ENCODE measurements around the gene ZNF655.

The ZNF655 gene

DNA sequence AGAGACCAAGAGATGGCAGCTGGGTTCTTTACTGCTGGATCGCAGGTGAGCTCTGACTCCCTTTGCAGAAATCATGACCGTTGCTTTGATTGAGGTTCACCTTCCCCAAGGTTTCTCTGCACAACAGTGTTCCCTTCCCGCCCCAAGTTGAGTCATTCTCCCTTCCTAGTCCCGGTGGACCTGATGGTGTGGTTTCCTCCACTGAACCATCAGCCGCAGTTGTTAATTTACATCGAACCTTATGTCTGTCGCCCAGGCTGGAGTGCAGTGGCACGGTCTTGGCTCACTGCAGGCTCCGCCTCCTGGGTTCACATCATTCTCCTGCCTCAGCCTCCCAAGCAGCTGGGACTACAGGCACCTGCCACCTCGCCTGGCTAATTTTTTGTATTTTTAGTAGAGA lies 64.2 kb downstream of the ZNF655 start:
- H3K9me3 ChIP-seq (ENCODE audit: control insufficient read depth, insufficient read depth, low read length) = no peaks in the 10 kb centered on the region
- H3F3A ChIP-seq (ENCODE audit: control insufficient read depth, insufficient read depth) = peaks cover 3% of the 10 kb centered on the region; the same call in 1 of the 2 replicates
- H3K4me3 ChIP-seq (ENCODE audit: low read length) = no peak overlapping the region
- H3K9me2 ChIP-seq (replicated peaks; ENCODE audit: control insufficient read depth, low read length) = no peaks in the 10 kb centered on the region
- H3K36me3 ChIP-seq (ENCODE audit: control insufficient read depth, low read length) = peaks cover 96% of the 10 kb centered on the region
- H4K20me1 ChIP-seq (ENCODE audit: control insufficient read depth, insufficient read depth, low read depth, low read length) = 0 out of 2 replicates have a peak, but pooled peaks cover 7% of the 10 kb centered on the region
- peaks cover 19% of the 10 kb centered on the region for H3K79me2 ChIP-seq (ENCODE audit: control insufficient read depth, low read length)
- no peak overlapping the region for H3K27ac ChIP-seq (ENCODE audit: low read depth, low read length)
- peaks cover 8% of the 10 kb centered on the region for H3K4me1 ChIP-seq (ENCODE audit: control insufficient read depth, low read length)
- TF ChIP-seq EZH2phosphoT487 (IDR thresholded peaks at IDR 0.05; ENCODE audit: borderline replicate concordance, low read length) = no peak
- TF ChIP-seq, protein P1, sequence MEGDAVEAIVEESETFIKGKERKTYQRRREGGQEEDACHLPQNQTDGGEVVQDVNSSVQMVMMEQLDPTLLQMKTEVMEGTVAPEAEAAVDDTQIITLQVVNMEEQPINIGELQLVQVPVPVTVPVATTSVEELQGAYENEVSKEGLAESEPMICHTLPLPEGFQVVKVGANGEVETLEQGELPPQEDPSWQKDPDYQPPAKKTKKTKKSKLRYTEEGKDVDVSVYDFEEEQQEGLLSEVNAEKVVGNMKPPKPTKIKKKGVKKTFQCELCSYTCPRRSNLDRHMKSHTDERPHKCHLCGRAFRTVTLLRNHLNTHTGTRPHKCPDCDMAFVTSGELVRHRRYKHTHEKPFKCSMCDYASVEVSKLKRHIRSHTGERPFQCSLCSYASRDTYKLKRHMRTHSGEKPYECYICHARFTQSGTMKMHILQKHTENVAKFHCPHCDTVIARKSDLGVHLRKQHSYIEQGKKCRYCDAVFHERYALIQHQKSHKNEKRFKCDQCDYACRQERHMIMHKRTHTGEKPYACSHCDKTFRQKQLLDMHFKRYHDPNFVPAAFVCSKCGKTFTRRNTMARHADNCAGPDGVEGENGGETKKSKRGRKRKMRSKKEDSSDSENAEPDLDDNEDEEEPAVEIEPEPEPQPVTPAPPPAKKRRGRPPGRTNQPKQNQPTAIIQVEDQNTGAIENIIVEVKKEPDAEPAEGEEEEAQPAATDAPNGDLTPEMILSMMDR (IDR thresholded peaks at IDR 0.05; ENCODE audit: low read depth, low read length, poor library complexity, severe bottlenecking) = no peak
- H3K4me2 ChIP-seq (ENCODE audit: low read length) = no peak overlapping the region
- H3K27me3 ChIP-seq (ENCODE audit: control insufficient read depth, low read length) = no peaks in the 10 kb centered on the region

GRCh38 chr7:99623091-99623693 lies 64.8 kb downstream of the ZNF655 start:
- TF ChIP-seq EZH2phosphoT487 (IDR thresholded peaks at IDR 0.05; ENCODE audit: borderline replicate concordance, low read length) = no peak
- TF ChIP-seq, protein P1 (IDR thresholded peaks at IDR 0.05; ENCODE audit: low read depth, low read length, poor library complexity, severe bottlenecking) = no peak
- Histone ChIP-seq H3F3A (ENCODE audit: control insufficient read depth, insufficient read depth) (peaks cover under 1% of the 10 kb centered on the region; the same call in 1 of the 2 replicates), H3K27me3 (ENCODE audit: control insufficient read depth, low read length) (no peaks in the 10 kb centered on the region), H3K4me2 (ENCODE audit: low read length) (no peak overlapping the region), H3K4me3 (ENCODE audit: low read length) (no peak overlapping the region), H3K9me2 (replicated peaks; ENCODE audit: control insufficient read depth, low read length) (no peaks in the 10 kb centered on the region), H3K4me1 (ENCODE audit: control insufficient read depth, low read length) (peaks cover 2% of the 10 kb centered on the region), H3K36me3 (ENCODE audit: control insufficient read depth, low read length) (peaks cover 97% of the 10 kb centered on the region), H3K27ac (ENCODE audit: low read depth, low read length) (no peak overlapping the region), H3K79me2 (ENCODE audit: control insufficient read depth, low read length) (peaks cover 13% of the 10 kb centered on the region), H4K20me1 (ENCODE audit: control insufficient read depth, insufficient read depth, low read depth, low read length) (0 out of 2 replicates have a peak, but pooled peaks cover under 1% of the 10 kb centered on the region), H3K9me3 (ENCODE audit: control insufficient read depth, insufficient read depth, low read length) (no peaks in the 10 kb centered on the region)

DNA sequence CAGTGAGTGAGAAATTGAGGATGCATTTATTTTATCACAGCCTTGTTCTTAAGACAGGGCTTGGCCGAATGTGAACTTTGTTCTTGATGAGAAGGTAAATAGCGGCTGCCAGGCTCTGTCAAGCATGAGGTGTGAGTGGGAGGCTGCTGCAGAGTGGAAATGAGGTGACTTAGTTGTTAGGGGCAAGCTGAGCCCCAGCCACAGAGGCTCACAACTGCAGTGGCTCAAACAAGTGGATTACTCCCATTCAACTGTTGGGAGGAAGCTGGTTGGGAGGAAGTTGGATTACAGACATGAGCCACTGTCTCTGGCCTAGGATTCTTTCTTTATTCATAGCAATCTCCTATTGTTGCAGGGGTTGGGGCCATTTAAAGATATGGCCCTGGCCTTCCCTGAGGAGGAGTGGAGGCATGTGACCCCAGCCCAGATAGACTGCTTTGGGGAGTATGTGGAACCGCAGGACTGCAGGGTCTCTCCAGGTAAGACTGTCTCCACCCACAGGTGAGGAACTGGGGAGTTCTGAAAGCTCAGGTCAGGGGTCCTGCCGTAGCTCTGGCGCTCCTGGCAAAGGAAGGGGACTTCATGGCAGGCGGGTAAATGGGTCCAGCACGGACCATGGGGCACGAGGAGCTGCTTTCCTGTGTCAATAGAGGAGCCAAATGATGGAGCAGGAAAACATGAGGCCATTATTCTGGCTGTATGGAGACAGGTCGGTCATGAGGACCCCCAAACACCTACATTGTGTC lies 65.4 kb downstream of the ZNF655 start:
- H3K27me3 ChIP-seq (ENCODE audit: control insufficient read depth, low read length) = no peaks in the 10 kb centered on the region
- H3K4me2 ChIP-seq (ENCODE audit: low read length) = no peak overlapping the region
- no peaks in the 10 kb centered on the region for H3K4me1 ChIP-seq (ENCODE audit: control insufficient read depth, low read length)
- peaks cover 6% of the 10 kb centered on the region for H3K79me2 ChIP-seq (ENCODE audit: control insufficient read depth, low read length)
- H3F3A ChIP-seq (ENCODE audit: control insufficient read depth, insufficient read depth) = no peaks in the 10 kb centered on the region
- no peak overlapping the region for H3K27ac ChIP-seq (ENCODE audit: low read depth, low read length)
- no peak overlapping the region for H3K4me3 ChIP-seq (ENCODE audit: low read length)
- H4K20me1 ChIP-seq (ENCODE audit: control insufficient read depth, insufficient read depth, low read depth, low read length) = no peaks in the 10 kb centered on the region
- H3K9me3 ChIP-seq (ENCODE audit: control insufficient read depth, insufficient read depth, low read length) = no peaks in the 10 kb centered on the region
- TF ChIP-seq, protein P1 (IDR thresholded peaks at IDR 0.05; ENCODE audit: low read depth, low read length, poor library complexity, severe bottlenecking) = no peak
- no peak for TF ChIP-seq EZH2phosphoT487 (IDR thresholded peaks at IDR 0.05; ENCODE audit: borderline replicate concordance, low read length)
- peaks cover 97% of the 10 kb centered on the region for H3K36me3 ChIP-seq (ENCODE audit: control insufficient read depth, low read length)
- H3K9me2 ChIP-seq (replicated peaks; ENCODE audit: control insufficient read depth, low read length) = no peaks in the 10 kb centered on the region

Data from DOHH2 (cell line).